Endothelial cell (in vitro differentiated cells): ENCODE measurements around the gene CHD6. TPM values are rescaled to one million over a fixed set of nuclear protein-coding genes. Genes with fewer than 3 reads are reported as not detected.

ENCODE experiments used
- DNase-seq: peaks from one replicate; pipeline ENCODE4 v3.0.0; 2021; ENCODE audit warnings: low spot score
- H3K27ac Mint-ChIP-seq: one replicate; pipeline ENCODE4 v1.8.0; 2021; ENCODE audit warnings: mixed read lengths, inconsistent platforms; ENCODE audit not compliant: unreplicated experiment
- H3K27me3 Mint-ChIP-seq: one replicate; pipeline ENCODE4 v1.8.0; 2021; ENCODE audit warnings: mild to moderate bottlenecking, moderate library complexity, mixed read lengths, inconsistent platforms; ENCODE audit not compliant: unreplicated experiment
- H3K36me3 Mint-ChIP-seq: one replicate; pipeline ENCODE4 v1.8.0; 2021; ENCODE audit warnings: mild to moderate bottlenecking, low read depth, mixed read lengths, inconsistent platforms; ENCODE audit not compliant: unreplicated experiment
- H3K4me1 Mint-ChIP-seq: one replicate; pipeline ENCODE4 v1.8.0; 2021; ENCODE audit warnings: mild to moderate bottlenecking, mixed read lengths, inconsistent platforms; ENCODE audit not compliant: unreplicated experiment
- H3K4me3 Mint-ChIP-seq: one replicate; pipeline ENCODE4 v1.8.0; 2021; ENCODE audit warnings: mild to moderate bottlenecking, mixed read lengths, inconsistent platforms; ENCODE audit not compliant: unreplicated experiment
- H3K9me3 Mint-ChIP-seq: one replicate; pipeline ENCODE4 v1.8.0; 2021; ENCODE audit warnings: mixed read lengths, inconsistent platforms; ENCODE audit not compliant: unreplicated experiment
- CTCF ChIP-seq: fragments of 200-600 bp; sonication (generic); IDR thresholded peaks from one replicate; pipeline ENCODE4 v1.5.0; 2021; ENCODE audit warnings: antibody characterized with exemption; ENCODE audit not compliant: unreplicated experiment
- total RNA-seq: library from RNA; stranded (reverse); fragmentation: NEBNext Ultra II Directional; extraction: Animal tissue kit (Norgen Biotek cat#: 25700); gene quantifications from one replicate; pipeline ENCODE4 v1.2.1, GENCODE V29; 2021; ENCODE audit not compliant: unreplicated experiment

The CHD6 gene
- total RNA-seq, 1 donor from 2014 or later, result 71.8 TPM

- Mint-ChIP-seq H3K27me3 (peaks cover 10% of the 10 kb centered on the region), H3K9me3 (peaks cover 6% of the 10 kb centered on the region), H3K4me3 (no peak overlapping the region), H3K4me1 (peaks cover 8% of the 10 kb centered on the region), H3K36me3 (peaks cover 6% of the 10 kb centered on the region), H3K27ac (no peak overlapping the region)
- TF ChIP-seq CTCF, result no peak
- no peak for DNase-seq
Measured at GRCh38 chr20:41377275-41377674, 240.9 kb downstream of the CHD6 start.

- DNase-seq, result no peak
- Mint-ChIP-seq H3K27me3 (peaks cover 10% of the 10 kb centered on the region), H3K36me3 (peaks cover 8% of the 10 kb centered on the region), H3K4me1 (peaks cover 8% of the 10 kb centered on the region), H3K9me3 (peaks cover 7% of the 10 kb centered on the region), H3K4me3 (no peak overlapping the region), H3K27ac (no peak overlapping the region)
- TF ChIP-seq CTCF, result no peak
Measured at GRCh38 chr20:41376349-41376748, 241.8 kb downstream of the CHD6 start.

- Mint-ChIP-seq H3K4me3 (no peak overlapping the region), H3K27me3 (peaks cover 10% of the 10 kb centered on the region), H3K27ac (no peak overlapping the region), H3K36me3 (peaks cover 12% of the 10 kb centered on the region), H3K4me1 (peaks cover 8% of the 10 kb centered on the region), H3K9me3 (peaks cover 10% of the 10 kb centered on the region)
- DNase-seq, result no peak
- TF ChIP-seq CTCF, result no peak
Measured at GRCh38 chr20:41375846-41376245, 242.3 kb downstream of the CHD6 start.

- no peak for DNase-seq
- TF ChIP-seq CTCF, result no peak
- H3K36me3 Mint-ChIP-seq, result peaks cover 12% of the 10 kb centered on the region
- H3K27ac Mint-ChIP-seq, result no peak overlapping the region
- peaks cover 10% of the 10 kb centered on the region for H3K9me3 Mint-ChIP-seq
- H3K4me3 Mint-ChIP-seq, result no peak overlapping the region
- peaks cover 7% of the 10 kb centered on the region for H3K27me3 Mint-ChIP-seq
- H3K4me1 Mint-ChIP-seq, result no peaks in the 10 kb centered on the region
Measured at GRCh38 chr20:41373931-41374920, 244.0 kb downstream of the CHD6 start.

- Mint-ChIP-seq H3K36me3 (peaks cover 12% of the 10 kb centered on the region), H3K27me3 (peaks cover 7% of the 10 kb centered on the region), H3K27ac (no peak overlapping the region), H3K9me3 (peaks cover 10% of the 10 kb centered on the region), H3K4me3 (no peak overlapping the region), H3K4me1 (no peaks in the 10 kb centered on the region)
- TF ChIP-seq CTCF, result no peak
- DNase-seq, result no peak
Measured at GRCh38 chr20:41373251-41373783, 244.9 kb downstream of the CHD6 start.
